ENCODE results near the gene GRIP2. TPM values are rescaled to one million over a fixed set of nuclear protein-coding genes. Genes with fewer than 3 reads are reported as not detected.

GRIP2 gene
- total and polyA plus RNA-seq, 2 of the 4 experiments (the other 2 are of a cell fraction), result 0.05 TPM; not detected in 1

DNA sequence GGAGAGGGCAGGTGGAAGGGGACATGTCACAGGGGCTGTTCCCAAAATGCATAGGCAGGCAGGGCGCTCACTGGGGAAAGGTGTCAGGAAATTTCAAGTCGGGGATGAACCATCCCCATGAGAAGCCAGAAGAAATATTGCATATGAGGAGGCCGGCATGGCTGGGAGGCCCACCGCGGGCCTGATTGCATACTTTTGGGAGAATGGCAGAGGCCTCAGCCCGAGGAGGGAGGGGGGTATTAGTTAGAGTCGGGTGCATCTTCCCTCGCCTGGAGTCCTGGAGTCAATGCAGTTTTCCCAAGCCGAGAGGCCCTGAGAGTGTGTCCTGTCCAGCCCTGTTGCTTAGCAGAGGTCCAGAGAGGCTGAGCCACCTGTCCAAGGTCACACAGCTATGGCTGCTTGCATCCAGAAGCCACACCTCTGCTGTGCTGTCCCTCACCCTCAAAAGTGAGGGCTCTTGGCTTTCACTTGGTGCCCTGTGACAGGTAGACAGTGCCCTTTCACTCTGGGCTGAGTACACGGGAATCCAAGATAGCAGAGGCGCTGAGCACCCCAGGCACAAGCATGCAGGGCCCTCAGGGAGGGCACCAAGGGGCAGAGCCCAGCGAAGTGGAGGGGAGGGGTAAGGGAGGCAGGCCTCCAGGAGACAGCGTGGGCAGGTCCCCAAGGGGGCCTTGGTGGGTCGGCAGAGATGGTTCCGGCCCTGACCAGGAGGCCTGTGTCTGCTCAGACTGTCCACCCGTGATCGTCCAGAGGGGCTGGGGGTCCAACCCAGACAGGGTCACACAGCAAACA is 48.5 kb downstream of the GRIP2 start:
- no peak overlapping the region for H3K4ac ChIP-seq (ENCODE audit: low read depth, low read length)
- no TSS peak for BruUV-seq (replicated peaks)
- H3K9ac ChIP-seq (ENCODE audit: low read depth, low read length), result no peak overlapping the region
- H2BK120ac ChIP-seq (ENCODE audit: low read depth, low read length), result no peak overlapping the region
- no peaks in the 10 kb centered on the region for H3K9me3 ChIP-seq (ENCODE audit: control insufficient read depth, insufficient read depth, low read length)
- no peak overlapping the region for H3K18ac ChIP-seq (ENCODE audit: low read depth, low read length)
- H3K4me1 ChIP-seq (ENCODE audit: control insufficient read depth, insufficient read depth, low read length), result peaks cover 4% of the 10 kb centered on the region; the same call in 1 of the 2 replicates
- intact Hi-C loops (cut with micrococcal nuclease) (no loop called here), in situ Hi-C loops (cut with MboI; ENCODE audit: low sequenced_read_pairs) (no loop called here), dilution Hi-C loops (cut with HindIII; ENCODE audit: low sequenced_read_pairs, unreplicated experiment) (no loop called here)
- H3K9me1 ChIP-seq (ENCODE audit: insufficient read depth, low read length), result peaks cover 7% of the 10 kb centered on the region
- no peak overlapping the region for H2AFZ ChIP-seq (replicated peaks; ENCODE audit: low read length, poor library complexity)
- no peak overlapping the region for H3K14ac ChIP-seq (replicated peaks; ENCODE audit: low read depth, low read length)
- no peak overlapping the region for H3K23ac ChIP-seq (ENCODE audit: low read depth, low read length)
- no peak overlapping the region for H3K4me3 ChIP-seq (ENCODE audit: insufficient read depth, low read depth, low read length)
- WGBS, 2 experiments (ENCODE audit: extremely low coverage in 2 of 2, insufficient read length in 1 of 2), result 91% methylated on average over 5 of the region's 17 CpGs; no CpG with 5 or more reads in 1 of the 2 experiments
- H2AK5ac ChIP-seq (ENCODE audit: low read depth, low read length), result no peak overlapping the region
- no peak overlapping the region for H3K4me2 ChIP-seq (ENCODE audit: low read depth, low read length)
- H2AK9ac ChIP-seq (replicated peaks; ENCODE audit: low read depth, low read length, poor library complexity), result no peak overlapping the region
- H3K79me1 ChIP-seq (ENCODE audit: low read depth in 1 of 2, low read length in 2 of 2), result no peaks in the 10 kb centered on the region
- H4K8ac ChIP-seq (ENCODE audit: low read depth in 2 of 2, low read length in 2 of 2), result no peak overlapping the region
- no peak overlapping the region for H4K5ac ChIP-seq (ENCODE audit: low read depth, low read length)
- TF ChIP-seq RAD21 (IDR thresholded peaks at IDR 0.05; ENCODE audit: low read length), result no peak
- no peak for TF ChIP-seq USF2 (IDR thresholded peaks at IDR 0.05; ENCODE audit: low read depth, low read length)
- TF ChIP-seq POLR2A (IDR thresholded peaks at IDR 0.05; ENCODE audit: low read depth, low read length), result no peak
- TF ChIP-seq BHLHE40 (IDR thresholded peaks at IDR 0.05; ENCODE audit: low read depth, low read length), result no peak
- no peak for TF ChIP-seq MAZ (IDR thresholded peaks at IDR 0.05; ENCODE audit: borderline replicate concordance, low read depth, low read length)
- no peak for TF ChIP-seq CEBPB (IDR thresholded peaks at IDR 0.05; ENCODE audit: low read depth, low read length)
- TF ChIP-seq, protein P1, sequence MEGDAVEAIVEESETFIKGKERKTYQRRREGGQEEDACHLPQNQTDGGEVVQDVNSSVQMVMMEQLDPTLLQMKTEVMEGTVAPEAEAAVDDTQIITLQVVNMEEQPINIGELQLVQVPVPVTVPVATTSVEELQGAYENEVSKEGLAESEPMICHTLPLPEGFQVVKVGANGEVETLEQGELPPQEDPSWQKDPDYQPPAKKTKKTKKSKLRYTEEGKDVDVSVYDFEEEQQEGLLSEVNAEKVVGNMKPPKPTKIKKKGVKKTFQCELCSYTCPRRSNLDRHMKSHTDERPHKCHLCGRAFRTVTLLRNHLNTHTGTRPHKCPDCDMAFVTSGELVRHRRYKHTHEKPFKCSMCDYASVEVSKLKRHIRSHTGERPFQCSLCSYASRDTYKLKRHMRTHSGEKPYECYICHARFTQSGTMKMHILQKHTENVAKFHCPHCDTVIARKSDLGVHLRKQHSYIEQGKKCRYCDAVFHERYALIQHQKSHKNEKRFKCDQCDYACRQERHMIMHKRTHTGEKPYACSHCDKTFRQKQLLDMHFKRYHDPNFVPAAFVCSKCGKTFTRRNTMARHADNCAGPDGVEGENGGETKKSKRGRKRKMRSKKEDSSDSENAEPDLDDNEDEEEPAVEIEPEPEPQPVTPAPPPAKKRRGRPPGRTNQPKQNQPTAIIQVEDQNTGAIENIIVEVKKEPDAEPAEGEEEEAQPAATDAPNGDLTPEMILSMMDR (conservative IDR thresholded peaks at IDR 0.05; ENCODE audit: low read depth, low read length), result no peak
- TF ChIP-seq SMC3 (IDR thresholded peaks at IDR 0.05; ENCODE audit: low read depth, low read length), result no peak
- no peak for TF ChIP-seq MAFK (IDR thresholded peaks at IDR 0.05; ENCODE audit: low read depth, low read length)
- no peak for TF ChIP-seq RCOR1 (IDR thresholded peaks at IDR 0.05; ENCODE audit: insufficient replicate concordance, low read length)
- no peak for TF ChIP-seq FOS (IDR thresholded peaks at IDR 0.05; ENCODE audit: low read depth, low read length)
- DNase-seq (no peak), ATAC-seq (ENCODE audit: low read depth) (no peak)
- H2BK15ac ChIP-seq (ENCODE audit: low read depth, low read length), result no peak overlapping the region
- no peak overlapping the region for H4K91ac ChIP-seq (ENCODE audit: insufficient read depth, low read depth, low read length)
- POLR2A ChIA-PET (ENCODE audit: unreplicated experiment), result no interaction called here
- no peak overlapping the region for H3K27ac ChIP-seq (ENCODE audit: insufficient read depth, low read length)
- CTCF ChIA-PET, result no interaction called here
- no peak overlapping the region for H2BK20ac ChIP-seq (ENCODE audit: low read depth, low read length)
- H3K27me3 ChIP-seq (ENCODE audit: control insufficient read depth, insufficient read depth, low read length), result no peaks in the 10 kb centered on the region
- H2BK5ac ChIP-seq (ENCODE audit: low read depth, low read length, poor library complexity, severe bottlenecking), result no peak overlapping the region
- no peaks in the 10 kb centered on the region for H4K20me1 ChIP-seq (ENCODE audit: insufficient read depth, low read length)
- H3K36me3 ChIP-seq (ENCODE audit: control insufficient read depth, insufficient read depth, low read length), result peaks cover 19% of the 10 kb centered on the region
- H3K56ac ChIP-seq (ENCODE audit: extremely low read depth, insufficient read depth, low read length), result no peak overlapping the region

Measured in IMR-90 (cell line).